ENCODE results near the gene ISYNA1. TPM values are rescaled to one million over a fixed set of nuclear protein-coding genes. Genes with fewer than 3 reads are reported as not detected.

Gene ISYNA1
- total RNA-seq, 1 donor from 2014 or later = 153 TPM

- Histone ChIP-seq H3K27me3 (ENCODE audit: insufficient read depth, low read length) (no peaks in the 10 kb centered on the region), H3K9ac (ENCODE audit: low read length) (no peak overlapping the region), H3K79me2 (ENCODE audit: insufficient read depth, low read length) (peaks cover 17% of the 10 kb centered on the region), H3K4me3 (ENCODE audit: insufficient read depth, low read depth, low read length) (peak overlapping the region; percentile 57), H2AFZ (ENCODE audit: low read depth, low read length) (no peak overlapping the region), H4K20me1 (ENCODE audit: insufficient read depth, low read length) (peaks cover 25% of the 10 kb centered on the region), H3K4me2 (ENCODE audit: low read length) (peak overlapping the region; percentile 79), H3K36me3 (ENCODE audit: insufficient read depth, low read length) (no peaks in the 10 kb centered on the region), H3K27ac (ENCODE audit: low read depth, low read length) (no peak overlapping the region), H3K4me1 (ENCODE audit: insufficient read depth, low read length) (peaks cover 10% of the 10 kb centered on the region), H3K9me3 (ENCODE audit: insufficient read depth, low read depth, low read length) (no peaks in the 10 kb centered on the region)
- peaks cover 14% of the 10 kb centered on the region for H3K27me3 Mint-ChIP-seq (ENCODE audit: low read depth, unreplicated experiment)
- DNase-seq (ENCODE audit: low read depth) (no peak), FAIRE-seq (no peak)
- TF ChIP-seq EZH2 (IDR thresholded peaks at IDR 0.05; ENCODE audit: insufficient read depth, low read length) (no peak), CTCF (IDR thresholded peaks at IDR 0.05; ENCODE audit: insufficient read depth, low read depth, low read length) (no peak)
- no peaks in the 10 kb centered on the region for H3K9me3 Mint-ChIP-seq (ENCODE audit: unreplicated experiment)
- no peaks in the 10 kb centered on the region for H3K36me3 Mint-ChIP-seq (ENCODE audit: low read depth, unreplicated experiment)
- H3K4me1 Mint-ChIP-seq (ENCODE audit: low read depth, unreplicated experiment) = peaks cover 3% of the 10 kb centered on the region
- H3K27ac Mint-ChIP-seq (ENCODE audit: unreplicated experiment) = no peak overlapping the region
- H3K4me3 Mint-ChIP-seq (ENCODE audit: unreplicated experiment) = no peak overlapping the region
These were observed 48.8 kb downstream of the ISYNA1 start for GRCh38 chr19:18388960-18389725.

GRCh38 chr19:18388100-18388959, 49.6 kb downstream of the ISYNA1 start:
- TF ChIP-seq CTCF (IDR thresholded peaks at IDR 0.05; ENCODE audit: insufficient read depth, low read depth, low read length) (peak; percentile 70), EZH2 (IDR thresholded peaks at IDR 0.05; ENCODE audit: insufficient read depth, low read length) (no peak)
- Histone ChIP-seq H3K4me1 (ENCODE audit: insufficient read depth, low read length) (peaks cover 10% of the 10 kb centered on the region), H3K4me3 (ENCODE audit: insufficient read depth, low read depth, low read length) (peak overlapping the region; percentile 57), H2AFZ (ENCODE audit: low read depth, low read length) (peak overlapping the region; percentile 73), H4K20me1 (ENCODE audit: insufficient read depth, low read length) (peaks cover 25% of the 10 kb centered on the region), H3K79me2 (ENCODE audit: insufficient read depth, low read length) (peaks cover 17% of the 10 kb centered on the region), H3K9me3 (ENCODE audit: insufficient read depth, low read depth, low read length) (no peaks in the 10 kb centered on the region), H3K36me3 (ENCODE audit: insufficient read depth, low read length) (no peaks in the 10 kb centered on the region), H3K27ac (ENCODE audit: low read depth, low read length) (no peak overlapping the region), H3K4me2 (ENCODE audit: low read length) (peak overlapping the region; percentile 79), H3K27me3 (ENCODE audit: insufficient read depth, low read length) (no peaks in the 10 kb centered on the region), H3K9ac (ENCODE audit: low read length) (peak overlapping the region; percentile 43)
- Mint-ChIP-seq H3K27ac (ENCODE audit: unreplicated experiment) (no peak overlapping the region), H3K36me3 (ENCODE audit: low read depth, unreplicated experiment) (no peaks in the 10 kb centered on the region), H3K4me1 (ENCODE audit: low read depth, unreplicated experiment) (peaks cover 3% of the 10 kb centered on the region), H3K4me3 (ENCODE audit: unreplicated experiment) (no peak overlapping the region), H3K9me3 (ENCODE audit: unreplicated experiment) (no peaks in the 10 kb centered on the region), H3K27me3 (ENCODE audit: low read depth, unreplicated experiment) (peaks cover 11% of the 10 kb centered on the region)
- FAIRE-seq = no peak
- DNase-seq (ENCODE audit: low read depth) = no peak

All from astrocyte (in vitro differentiated cells and primary cell).